ENCODE results near the gene LRRC75B. TPM values are rescaled to one million over a fixed set of nuclear protein-coding genes. Genes with fewer than 3 reads are reported as not detected.

Gene LRRC75B
- total RNA-seq, 1 donor: 0.63 TPM

DNA sequence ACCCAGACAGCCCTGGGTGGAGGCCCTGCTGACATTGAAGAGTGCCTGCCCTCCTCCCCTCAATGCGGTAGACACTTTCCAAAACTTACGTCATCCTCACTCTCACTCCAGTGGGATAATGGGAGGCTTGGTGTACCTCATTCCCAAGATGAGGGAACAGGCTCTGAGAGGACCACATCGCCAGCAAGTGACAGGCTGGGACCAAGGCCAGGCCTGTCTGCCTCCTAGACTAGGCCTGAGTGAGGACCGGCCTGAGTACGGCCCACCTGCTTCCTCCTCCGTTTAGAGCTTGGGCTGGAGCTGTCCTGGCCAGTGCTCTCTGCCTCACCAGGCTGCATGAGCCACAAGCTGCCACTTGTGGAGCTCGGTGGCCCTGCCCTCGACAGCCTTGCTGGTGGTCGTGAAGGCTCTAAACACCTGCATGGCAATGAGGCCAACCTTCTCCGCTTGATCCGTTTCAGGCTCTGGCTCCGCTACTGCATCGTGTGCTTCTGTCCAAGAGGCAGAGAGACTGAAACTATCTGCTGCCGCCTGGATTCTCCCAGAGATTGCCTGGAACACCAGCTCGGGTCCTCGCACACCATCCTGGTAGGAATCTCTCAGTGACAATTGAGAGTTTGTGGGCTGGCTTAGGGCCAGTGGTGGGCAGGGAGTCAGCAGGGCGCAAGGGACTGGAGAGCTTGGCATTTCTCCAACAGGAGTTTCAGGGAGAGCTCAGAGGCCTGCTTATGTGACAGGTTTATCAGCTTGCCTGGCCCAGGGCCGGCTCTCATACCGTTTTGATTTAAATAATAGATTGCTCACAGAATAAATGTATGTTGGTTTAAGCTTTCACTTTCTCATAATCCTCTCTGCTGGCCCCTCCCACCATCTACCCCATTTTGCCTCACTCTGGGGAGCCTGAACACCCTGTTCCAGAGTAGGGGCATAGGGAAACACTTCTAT lies 9.4 kb downstream of the LRRC75B start:
- H3K4me1 ChIP-seq (ENCODE audit: insufficient read depth, low read length): no peaks in the 10 kb centered on the region
- no peak overlapping the region for H3K4me3 ChIP-seq (ENCODE audit: low read length)
- no peaks in the 10 kb centered on the region for H3K9me3 ChIP-seq (ENCODE audit: low read depth, low read length)
- no peaks in the 10 kb centered on the region for H3K27me3 ChIP-seq (ENCODE audit: insufficient read depth, low read length)

- Histone ChIP-seq H3K4me3 (ENCODE audit: low read length) (no peak overlapping the region), H3K4me1 (ENCODE audit: insufficient read depth, low read length) (no peaks in the 10 kb centered on the region), H3K9me3 (ENCODE audit: low read depth, low read length) (no peaks in the 10 kb centered on the region), H3K27me3 (ENCODE audit: insufficient read depth, low read length) (no peaks in the 10 kb centered on the region)
Observed at GRCh38 chr22:24582056-24582814, 10.6 kb downstream of the LRRC75B start.

GRCh38 chr22:24580276-24580675 lies 12.6 kb downstream of the LRRC75B start:
- Histone ChIP-seq H3K4me1 (ENCODE audit: insufficient read depth, low read length) (no peaks in the 10 kb centered on the region), H3K9me3 (ENCODE audit: low read depth, low read length) (no peaks in the 10 kb centered on the region), H3K27me3 (ENCODE audit: insufficient read depth, low read length) (no peaks in the 10 kb centered on the region), H3K4me3 (ENCODE audit: low read length) (no peak overlapping the region)

GRCh38 chr22:24579258-24579601 lies 13.6 kb downstream of the LRRC75B start:
- no peaks in the 10 kb centered on the region for H3K9me3 ChIP-seq (ENCODE audit: low read depth, low read length)
- H3K4me1 ChIP-seq (ENCODE audit: insufficient read depth, low read length): no peaks in the 10 kb centered on the region
- H3K4me3 ChIP-seq (ENCODE audit: low read length): no peak overlapping the region
- no peaks in the 10 kb centered on the region for H3K27me3 ChIP-seq (ENCODE audit: insufficient read depth, low read length)

- H3K27me3 ChIP-seq (ENCODE audit: insufficient read depth, low read length): no peaks in the 10 kb centered on the region
- no peaks in the 10 kb centered on the region for H3K4me1 ChIP-seq (ENCODE audit: insufficient read depth, low read length)
Observed at GRCh38 chr22:24578355-24579257, 14.3 kb downstream of the LRRC75B start.

GRCh38 chr22:24576778-24577177 lies 16.1 kb downstream of the LRRC75B start:
- H3K4me1 ChIP-seq (ENCODE audit: insufficient read depth, low read length): no peaks in the 10 kb centered on the region

More at GRCh38 chr22:24578355-24579257, 14.3 kb downstream of the LRRC75B start:
- H3K9me3 ChIP-seq (ENCODE audit: low read depth, low read length): no peaks in the 10 kb centered on the region
- H3K4me3 ChIP-seq (ENCODE audit: low read length): no peak overlapping the region

GRCh38 chr22:24571266-24571665 lies 21.6 kb downstream of the LRRC75B start:
- no peak overlapping the region for H3K4me3 ChIP-seq (ENCODE audit: low read length)
- no peaks in the 10 kb centered on the region for H3K4me1 ChIP-seq (ENCODE audit: insufficient read depth, low read length)
- no peaks in the 10 kb centered on the region for H3K9me3 ChIP-seq (ENCODE audit: low read depth, low read length)
- no peaks in the 10 kb centered on the region for H3K27me3 ChIP-seq (ENCODE audit: insufficient read depth, low read length)

More at GRCh38 chr22:24576778-24577177, 16.1 kb downstream of the LRRC75B start:
- no peak overlapping the region for H3K4me3 ChIP-seq (ENCODE audit: low read length)
- no peaks in the 10 kb centered on the region for H3K9me3 ChIP-seq (ENCODE audit: low read depth, low read length)
- H3K27me3 ChIP-seq (ENCODE audit: insufficient read depth, low read length): no peaks in the 10 kb centered on the region

GRCh38 chr22:24567668-24568067 lies 25.2 kb downstream of the LRRC75B start:
- no peaks in the 10 kb centered on the region for H3K27me3 ChIP-seq (ENCODE audit: insufficient read depth, low read length)
- H3K4me1 ChIP-seq (ENCODE audit: insufficient read depth, low read length): peaks cover 11% of the 10 kb centered on the region
- H3K4me3 ChIP-seq (ENCODE audit: low read length): no peak overlapping the region
- no peaks in the 10 kb centered on the region for H3K9me3 ChIP-seq (ENCODE audit: low read depth, low read length)

DNA sequence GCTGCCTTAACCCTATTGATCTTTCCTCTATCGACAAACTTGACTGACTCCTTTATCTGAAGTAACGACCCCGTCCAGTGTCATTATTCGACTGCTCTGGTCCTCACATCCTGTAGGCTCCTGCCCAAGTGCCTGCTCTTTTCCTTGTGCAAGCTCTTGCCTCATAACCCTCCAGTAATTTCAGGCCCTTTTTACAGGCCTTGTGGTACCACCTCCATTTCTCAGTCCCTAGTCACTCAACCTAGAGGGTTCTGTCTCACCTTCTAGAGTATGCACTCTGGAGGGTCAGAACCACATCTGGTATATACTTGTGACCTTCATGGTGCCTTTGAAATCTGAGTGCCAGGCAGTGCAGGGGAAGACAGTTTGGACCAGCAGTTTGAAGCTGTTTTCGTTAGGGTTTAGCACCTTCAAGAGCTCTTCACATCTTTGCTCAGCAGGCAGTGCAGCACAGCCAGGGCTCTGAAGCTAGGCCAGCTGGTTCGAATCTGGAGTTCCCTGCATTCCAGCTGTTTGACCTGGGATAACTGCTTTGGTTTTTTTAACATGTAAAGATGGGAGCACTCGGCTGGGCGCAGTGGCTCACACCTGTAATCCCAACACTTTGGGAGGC lies 25.9 kb downstream of the LRRC75B start:
- Histone ChIP-seq H3K27me3 (ENCODE audit: insufficient read depth, low read length) (no peaks in the 10 kb centered on the region), H3K4me1 (ENCODE audit: insufficient read depth, low read length) (peaks cover 11% of the 10 kb centered on the region), H3K4me3 (ENCODE audit: low read length) (no peak overlapping the region), H3K9me3 (ENCODE audit: low read depth, low read length) (no peaks in the 10 kb centered on the region)

DNA sequence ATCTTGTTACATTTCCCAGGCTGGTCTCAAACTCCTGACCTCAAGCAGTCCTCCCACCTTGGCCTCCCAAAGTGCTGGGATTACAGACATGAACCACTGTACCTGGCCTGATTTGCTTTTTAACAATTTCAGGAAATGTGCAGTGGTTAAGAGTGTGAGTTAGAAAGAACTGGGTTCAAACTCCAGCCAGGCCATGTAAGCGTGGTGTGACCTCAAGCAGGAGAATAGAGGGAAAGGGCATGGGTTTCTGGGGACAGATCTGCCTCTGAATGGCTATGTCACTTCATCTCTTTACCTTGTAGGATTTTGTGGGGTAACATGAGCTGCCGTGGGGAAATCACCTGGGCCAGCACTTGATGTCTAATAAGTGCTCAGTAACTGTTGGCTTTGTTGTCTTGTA lies 27.8 kb downstream of the LRRC75B start:
- Histone ChIP-seq H3K27me3 (ENCODE audit: insufficient read depth, low read length) (no peaks in the 10 kb centered on the region), H3K4me3 (ENCODE audit: low read length) (no peak overlapping the region), H3K9me3 (ENCODE audit: low read depth, low read length) (no peaks in the 10 kb centered on the region), H3K4me1 (ENCODE audit: insufficient read depth, low read length) (peaks cover 11% of the 10 kb centered on the region)

GRCh38 chr22:24564376-24565058 lies 28.4 kb downstream of the LRRC75B start:
- no peak overlapping the region for H3K4me3 ChIP-seq (ENCODE audit: low read length)
- no peaks in the 10 kb centered on the region for H3K27me3 ChIP-seq (ENCODE audit: insufficient read depth, low read length)
- H3K4me1 ChIP-seq (ENCODE audit: insufficient read depth, low read length): peaks cover 14% of the 10 kb centered on the region
- no peaks in the 10 kb centered on the region for H3K9me3 ChIP-seq (ENCODE audit: low read depth, low read length)

DNA sequence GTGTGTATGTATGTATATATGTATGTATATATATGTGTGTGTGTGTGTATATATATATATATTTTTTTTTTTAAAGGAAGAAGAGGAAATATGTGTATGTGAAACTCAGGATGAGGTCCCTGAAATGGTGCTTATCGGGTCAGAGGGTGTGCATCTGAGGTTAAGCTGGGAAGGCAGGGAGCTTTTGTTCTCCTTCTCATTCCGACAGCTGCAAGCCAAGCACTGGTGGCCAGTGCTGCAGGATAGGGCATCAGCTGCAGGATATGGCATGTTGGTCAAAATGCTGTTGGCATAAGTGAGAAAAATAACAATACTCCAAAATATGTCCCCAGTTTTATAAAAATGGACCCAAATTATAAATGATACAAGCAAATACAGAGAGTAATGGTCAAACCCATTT lies 29.6 kb downstream of the LRRC75B start:
- H3K4me1 ChIP-seq (ENCODE audit: insufficient read depth, low read length): peaks cover 17% of the 10 kb centered on the region
- no peaks in the 10 kb centered on the region for H3K9me3 ChIP-seq (ENCODE audit: low read depth, low read length)
- no peak overlapping the region for H3K4me3 ChIP-seq (ENCODE audit: low read length)
- no peaks in the 10 kb centered on the region for H3K27me3 ChIP-seq (ENCODE audit: insufficient read depth, low read length)

DNA sequence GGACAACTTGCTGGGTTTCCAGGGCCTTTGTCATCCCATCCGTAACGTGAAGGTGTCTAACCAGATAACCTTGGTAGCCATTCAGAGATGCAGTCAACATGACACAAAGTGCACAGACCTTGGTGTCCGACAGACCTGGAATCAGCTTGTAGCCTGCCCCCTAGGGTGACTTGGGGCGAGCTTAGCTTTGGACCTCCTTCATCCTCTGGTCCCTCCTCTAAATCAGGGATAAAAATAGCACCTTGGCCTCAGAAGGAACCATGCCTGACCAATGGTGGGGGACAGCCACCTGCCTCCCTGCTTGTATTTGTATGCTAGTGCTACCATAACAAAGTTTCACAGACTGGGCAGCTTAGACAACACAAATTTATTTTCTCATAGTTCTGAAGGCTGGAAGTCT lies 33.4 kb downstream of the LRRC75B start:
- H3K27me3 ChIP-seq (ENCODE audit: insufficient read depth, low read length): no peaks in the 10 kb centered on the region
- no peak overlapping the region for H3K4me3 ChIP-seq (ENCODE audit: low read length)
- peaks cover 35% of the 10 kb centered on the region for H3K4me1 ChIP-seq (ENCODE audit: insufficient read depth, low read length)
- no peaks in the 10 kb centered on the region for H3K9me3 ChIP-seq (ENCODE audit: low read depth, low read length)

Data from mononuclear cell (primary cell).